Measurements from ENCODE around the gene SVIL.
"Not testable (repeated sequence)": the region's sequence is repeated elsewhere in the genome, so short reads cannot be mapped to it uniquely, and the experiment has no call there.

The SVIL gene

GRCh38 chr10:29479081-29479925, 155.5 kb downstream of the SVIL start:
- DNase-seq: no peak

- DNase-seq: no peak
These were observed 161.2 kb downstream of the SVIL start for GRCh38 chr10:29473406-29474100.

GRCh38 chr10:29473087-29473356, 161.7 kb downstream of the SVIL start:
- DNase-seq: no peak

GRCh38 chr10:29472301-29473086, 162.3 kb downstream of the SVIL start:
- no peak for DNase-seq

GRCh38 chr10:29471544-29471859, 163.3 kb downstream of the SVIL start:
- DNase-seq: no peak

- no peak for DNase-seq
These were observed 163.8 kb downstream of the SVIL start for GRCh38 chr10:29470843-29471543.

GRCh38 chr10:29470355-29470705, 164.4 kb downstream of the SVIL start:
- DNase-seq: no peak

GRCh38 chr10:29469481-29470354, 165.1 kb downstream of the SVIL start:
- DNase-seq: no peak

GRCh38 chr10:29465384-29465783, 169.4 kb downstream of the SVIL start:
- no peak for DNase-seq

GRCh38 chr10:29464671-29465171, 170.1 kb downstream of the SVIL start:
- not testable (repeated sequence) for DNase-seq

- no peak for DNase-seq
These were observed 173.7 kb downstream of the SVIL start for GRCh38 chr10:29461042-29461441.

GRCh38 chr10:29458190-29458589, 176.6 kb downstream of the SVIL start:
- DNase-seq: not testable (repeated sequence)

- DNase-seq: no peak
These were observed 179.7 kb downstream of the SVIL start for GRCh38 chr10:29455095-29455494.

GRCh38 chr10:29454250-29454649, 180.5 kb downstream of the SVIL start:
- no peak for DNase-seq

- no peak for DNase-seq
These were observed 182.2 kb downstream of the SVIL start for GRCh38 chr10:29452546-29452945.

- no peak for DNase-seq
These were observed 182.8 kb downstream of the SVIL start for GRCh38 chr10:29451946-29452345.

GRCh38 chr10:29450405-29450804, 184.4 kb downstream of the SVIL start:
- no peak for DNase-seq

- peak; percentile 61 for DNase-seq
These were observed 185.8 kb downstream of the SVIL start for GRCh38 chr10:29448756-29449592.

GRCh38 chr10:29448125-29448524, 186.6 kb downstream of the SVIL start:
- no peak for DNase-seq

GRCh38 chr10:29446327-29446726, 188.4 kb downstream of the SVIL start:
- no peak for DNase-seq
